IPS-18c (cell line): ENCODE measurements around the gene PCSK2.
A peak's percentile ranks its signal among the peaks of the same experiment; 100 is the strongest.

Experiments used
- H3K4me3 ChIP-seq: 2 replicates; pipeline ENCODE4 v1.7.0; 2013; ENCODE audit warnings: low read depth, mild to moderate bottlenecking, low read length, moderate library complexity; ENCODE audit not compliant: insufficient read depth
- H3K9me3 ChIP-seq: one replicate; pipeline ENCODE4 v1.6.1; 2013; ENCODE audit warnings: mild to moderate bottlenecking, low read length, moderate library complexity; ENCODE audit not compliant: control insufficient read depth, insufficient read depth

The PCSK2 gene

DNA sequence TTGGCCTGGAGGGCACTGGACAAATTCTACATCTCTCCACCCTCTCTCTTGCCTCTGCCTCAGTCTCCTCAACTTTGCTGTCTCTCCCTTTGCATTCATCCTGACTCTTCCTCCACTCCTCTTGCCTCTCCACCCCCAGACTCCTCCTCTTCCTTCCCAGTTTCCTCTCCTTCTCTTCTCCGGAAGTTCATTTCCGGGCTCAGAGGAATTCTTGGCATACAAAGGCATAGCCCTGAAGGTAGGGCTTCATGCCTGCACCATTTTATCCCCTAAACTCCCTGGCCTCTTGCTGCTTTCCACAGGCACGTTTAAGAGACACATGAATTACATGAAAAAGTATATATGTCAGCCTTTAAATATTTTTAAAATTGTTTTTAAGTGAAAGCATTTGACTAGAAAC, 293.7 kb downstream of the PCSK2 start:
- H3K9me3 ChIP-seq: no peaks in the 10 kb centered on the region
- H3K4me3 ChIP-seq: no peak overlapping the region

DNA sequence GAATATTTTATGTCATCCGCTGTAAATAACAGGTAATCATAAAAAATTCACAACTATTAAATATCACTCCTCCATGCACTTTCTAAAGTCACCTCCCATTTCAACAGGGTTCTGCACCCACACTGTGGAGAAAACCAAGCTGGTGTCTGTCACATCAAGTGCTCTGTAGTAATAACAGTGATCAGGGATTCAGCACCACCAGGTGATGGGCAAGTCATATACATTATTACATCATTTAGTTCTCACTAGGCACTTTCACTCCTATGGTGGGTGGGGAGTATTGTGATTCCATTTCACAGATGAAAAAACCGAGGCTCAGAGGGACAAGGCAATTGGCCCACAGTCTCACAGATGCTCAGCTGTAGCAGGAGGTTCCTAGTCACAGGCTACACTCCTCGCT, 295.7 kb downstream of the PCSK2 start:
- H3K9me3 ChIP-seq: no peaks in the 10 kb centered on the region
- H3K4me3 ChIP-seq: no peak overlapping the region

DNA sequence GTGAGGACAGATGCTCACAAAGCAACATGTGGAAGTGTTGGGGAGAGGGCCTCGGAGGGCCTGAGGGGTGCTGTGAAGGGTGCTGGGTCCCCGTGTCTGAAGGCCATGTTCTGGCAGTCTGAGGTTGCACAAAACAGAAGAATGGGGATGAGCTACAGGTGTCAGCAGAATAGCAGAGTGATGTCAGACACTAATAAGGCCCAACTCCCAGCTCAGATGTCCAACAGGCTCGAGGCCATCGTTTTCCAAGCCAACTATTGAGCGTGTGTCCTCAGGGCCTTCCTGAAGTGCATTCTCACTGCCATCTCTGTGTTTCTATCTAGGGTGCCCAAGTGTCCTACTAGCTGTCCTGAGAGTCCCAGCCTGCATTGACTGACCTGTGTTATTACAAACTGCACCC, 296.5 kb downstream of the PCSK2 start:
- Histone ChIP-seq H3K9me3 (no peaks in the 10 kb centered on the region), H3K4me3 (no peak overlapping the region)

DNA sequence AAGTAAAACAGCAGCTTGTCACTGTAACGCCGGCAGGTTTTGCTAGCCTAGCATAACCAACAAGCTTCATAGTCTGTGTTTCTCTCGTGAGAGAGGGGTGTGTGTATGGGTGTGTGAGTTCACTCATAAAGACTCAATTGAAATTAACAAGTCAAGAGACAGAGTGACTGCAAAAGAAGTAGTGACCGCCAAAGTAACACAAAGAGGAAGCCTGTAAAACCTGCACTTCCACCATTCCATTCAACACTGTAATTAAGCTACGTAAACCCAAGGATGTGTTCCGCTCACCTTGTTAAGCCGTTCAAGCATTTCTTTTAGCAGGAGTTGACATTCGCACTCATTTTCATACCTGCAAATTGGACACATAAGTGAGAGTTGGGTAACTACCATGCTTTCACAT, 297.7 kb downstream of the PCSK2 start:
- H3K9me3 ChIP-seq: no peaks in the 10 kb centered on the region

DNA sequence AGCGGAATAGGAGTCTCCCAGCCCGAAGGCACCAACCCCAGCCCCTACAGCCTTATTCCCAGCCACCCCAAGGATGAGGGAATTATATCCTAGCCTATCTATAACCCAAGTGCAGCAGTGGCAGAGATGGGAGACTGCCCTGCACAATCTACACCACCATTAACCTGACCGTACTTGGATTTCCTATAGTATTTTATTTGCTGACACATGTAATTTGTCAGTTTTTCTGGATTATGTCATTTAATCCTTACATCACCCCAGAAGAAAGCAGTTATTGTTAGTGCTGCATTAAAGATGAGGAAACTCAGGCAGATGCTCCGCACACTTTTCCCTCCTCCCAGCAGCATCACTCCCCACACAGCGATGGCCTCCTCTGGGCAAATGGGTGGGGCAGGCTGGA, 298.3 kb downstream of the PCSK2 start:
- Histone ChIP-seq H3K4me3 (no peak overlapping the region), H3K9me3 (no peaks in the 10 kb centered on the region)

More for the DNA sequence above, 297.7 kb downstream of the PCSK2 start:
- no peak overlapping the region for H3K4me3 ChIP-seq

DNA sequence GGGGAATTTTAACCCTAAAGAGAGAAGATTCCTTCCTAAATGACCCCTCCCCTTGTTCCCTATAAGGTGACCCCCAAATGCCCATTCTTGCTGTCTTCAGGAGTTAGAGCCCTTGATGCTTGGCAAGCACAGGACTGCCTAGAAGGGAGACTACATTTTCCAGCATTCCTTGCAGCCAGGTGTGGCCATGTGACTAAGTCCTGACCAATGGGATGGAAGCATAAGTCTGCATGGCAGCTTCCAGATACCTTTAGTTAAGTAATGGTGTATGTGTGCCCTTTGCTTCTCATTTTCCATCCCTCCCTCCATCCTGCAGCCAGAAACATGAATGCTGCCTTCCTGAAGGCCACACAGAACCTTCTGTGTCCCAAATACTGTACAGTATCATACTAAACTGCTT, 298.8 kb downstream of the PCSK2 start:
- H3K9me3 ChIP-seq: no peaks in the 10 kb centered on the region

DNA sequence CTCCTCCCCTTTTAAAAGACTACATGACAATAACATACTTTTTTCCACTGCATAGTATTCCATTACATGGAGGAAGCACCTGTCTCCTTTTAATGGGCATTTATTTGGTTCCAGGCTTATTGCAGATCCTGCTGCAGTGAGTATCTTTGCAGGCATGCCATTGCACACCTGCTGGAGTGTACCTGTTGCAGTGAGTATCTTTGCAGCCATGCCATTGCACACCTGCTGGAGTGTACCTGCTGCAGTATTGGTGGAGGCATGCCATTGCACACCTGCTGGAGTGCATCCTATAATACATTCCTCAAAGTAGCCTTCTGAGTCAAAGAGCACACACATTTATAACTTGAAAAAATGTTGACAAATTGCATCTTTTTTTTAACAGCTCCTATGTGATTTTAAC, 302.7 kb downstream of the PCSK2 start:
- Histone ChIP-seq H3K4me3 (no peak overlapping the region), H3K9me3 (no peaks in the 10 kb centered on the region)

More for the DNA sequence above, 298.8 kb downstream of the PCSK2 start:
- H3K4me3 ChIP-seq: no peak overlapping the region

DNA sequence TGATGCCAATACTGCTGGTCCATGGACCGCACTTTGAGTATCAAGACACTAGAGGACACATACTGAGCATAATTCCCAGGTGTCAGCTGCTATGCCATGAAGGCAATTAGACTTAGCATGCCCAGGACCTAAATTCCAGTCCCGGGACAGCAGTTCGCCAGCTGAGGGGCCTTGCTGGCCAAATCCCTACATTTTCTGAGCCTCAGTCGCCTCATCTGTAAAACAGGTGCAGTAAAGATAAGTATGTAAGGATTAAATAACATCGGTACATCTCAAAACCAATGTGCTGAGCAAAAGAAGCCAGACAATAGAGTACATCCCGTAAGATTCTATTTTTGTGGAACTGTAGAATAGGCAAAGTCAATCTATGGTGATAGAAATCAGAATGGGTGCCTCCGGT, 303.3 kb downstream of the PCSK2 start:
- no peaks in the 10 kb centered on the region for H3K9me3 ChIP-seq
- H3K4me3 ChIP-seq: no peak overlapping the region

DNA sequence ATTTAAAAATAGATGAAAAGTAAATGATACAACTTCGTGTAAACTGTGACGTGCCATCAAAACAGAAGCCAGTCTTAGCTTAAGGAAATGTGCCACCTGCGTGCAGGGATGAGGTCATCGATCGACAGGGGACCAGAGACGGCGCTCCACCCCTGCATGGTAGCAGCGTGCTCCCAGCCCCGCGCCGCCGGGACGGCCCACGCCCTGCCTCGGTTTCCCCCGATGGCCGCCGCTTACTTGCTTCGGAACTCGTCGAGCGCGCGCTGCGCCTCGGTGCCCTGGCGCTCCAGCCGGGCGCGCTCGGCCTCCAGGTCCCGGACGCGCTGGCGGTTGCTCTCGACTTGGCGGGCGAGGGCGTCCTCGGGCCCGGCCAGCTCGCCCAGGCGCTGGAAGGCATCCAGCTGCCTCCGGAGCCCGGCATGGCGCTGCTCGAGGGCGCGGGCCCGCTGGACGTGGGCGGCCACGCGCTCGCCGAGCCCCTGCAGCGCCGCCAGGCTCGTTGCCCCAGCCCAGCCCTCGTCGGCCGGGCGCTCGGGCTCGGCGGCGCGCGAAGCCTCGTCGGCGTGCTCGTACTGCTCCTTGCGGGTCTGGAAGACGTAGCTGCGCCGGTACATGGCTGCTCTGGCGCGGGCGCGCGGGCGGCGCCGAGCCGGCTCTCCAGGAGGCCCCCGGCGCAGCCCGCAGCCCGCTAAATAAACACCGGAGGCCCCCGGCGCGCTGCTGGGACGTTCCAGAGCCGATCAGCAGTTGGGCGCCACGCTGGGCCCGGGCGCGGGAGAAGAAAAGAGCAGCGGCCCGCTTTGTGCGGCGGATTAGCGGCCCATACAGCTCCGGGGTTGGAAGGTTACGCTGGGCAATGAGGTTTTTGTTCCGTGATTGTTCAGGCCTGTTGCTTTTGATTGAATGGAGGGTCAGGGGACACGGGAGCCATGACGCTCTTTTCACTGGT, 304.1 kb downstream of the PCSK2 start, which contains the start of gene BFSP1:
BFSP1 (minus strand) TSS at position 664 of the 949 bp plus-strand sequence; CDS start at position 614, 50 bp downstream.
- H3K4me3 ChIP-seq: peak within 1 kb of the TSS; percentile 63
- no peaks in the 10 kb centered on the region for H3K9me3 ChIP-seq

DNA sequence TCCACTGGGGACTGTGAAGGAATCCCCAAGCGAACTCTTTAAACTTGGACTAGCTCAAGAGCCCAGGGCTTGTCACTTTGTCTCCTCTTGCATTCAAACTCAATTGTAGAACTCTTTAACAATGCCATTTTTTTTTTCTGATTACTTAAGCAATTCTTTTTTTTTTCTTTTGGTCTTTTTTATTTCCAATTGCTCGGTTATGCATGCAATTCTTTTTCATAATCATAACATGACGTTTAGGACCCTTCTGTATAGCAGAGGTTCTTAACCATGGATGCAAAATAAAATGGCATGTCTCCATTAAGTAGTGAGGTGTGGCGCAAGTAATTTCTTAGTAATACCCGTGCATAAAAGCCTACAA, 304.8 kb downstream of the PCSK2 start:
- no peaks in the 10 kb centered on the region for H3K9me3 ChIP-seq
- H3K4me3 ChIP-seq: peak overlapping the region; percentile 63

DNA sequence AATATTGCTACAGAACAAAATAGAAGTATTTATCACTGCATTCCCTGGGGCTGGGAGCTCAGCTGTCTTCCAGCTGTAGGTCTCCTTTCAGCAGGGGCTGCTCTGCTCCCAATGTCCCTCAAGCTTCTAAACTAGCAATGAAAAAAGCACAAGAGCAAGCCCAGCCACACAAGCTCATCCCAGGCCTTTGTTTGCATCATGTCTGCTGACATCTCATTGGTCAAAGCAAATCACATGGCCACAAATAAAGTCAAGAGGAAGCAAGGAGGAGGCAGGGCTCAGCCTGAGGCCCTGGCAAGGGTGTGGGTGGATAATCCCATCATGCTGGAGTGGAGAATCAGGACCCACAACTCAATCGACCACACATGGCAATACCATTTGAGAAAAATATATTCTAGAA, 306.6 kb downstream of the PCSK2 start:
- Histone ChIP-seq H3K4me3 (no peak overlapping the region), H3K9me3 (no peaks in the 10 kb centered on the region)

DNA sequence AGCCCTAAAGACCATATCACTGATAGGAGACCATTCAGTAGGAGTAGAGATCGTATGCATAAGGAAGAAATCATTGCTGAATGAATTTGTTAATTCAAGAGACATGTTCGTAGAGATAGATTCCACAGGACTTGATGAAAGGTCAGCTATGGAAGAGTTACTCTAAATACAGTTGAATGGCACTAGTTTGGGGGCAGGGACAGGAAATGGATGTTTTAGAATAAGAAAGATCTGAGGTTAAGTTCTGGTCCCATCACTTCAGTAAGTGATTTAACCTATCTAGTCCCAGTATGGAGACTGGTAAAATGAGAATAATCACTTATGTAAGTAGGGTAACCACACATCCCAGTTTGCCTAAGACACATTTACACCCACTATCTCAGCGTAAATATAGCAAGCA, 307.2 kb downstream of the PCSK2 start:
- no peaks in the 10 kb centered on the region for H3K9me3 ChIP-seq
- no peak overlapping the region for H3K4me3 ChIP-seq
